Adipose tissue (tissue), 3 donors: Measurements from ENCODE around the gene FAM98A. TPM values are rescaled to one million over a fixed set of nuclear protein-coding genes. Genes with fewer than 3 reads are reported as not detected.

ENCODE experiments used
- H3K27ac ChIP-seq: one replicate; pipeline ENCODE4 v1.5.1; 2013; ENCODE audit warnings: low read depth, low read length
- WGBS, 3 donors: extraction: QIAGEN DNeasy Blood & Tissue Kit; methylation state at CpG; one replicate each; pipeline ENCODE4 v1.1.7; 2013; 5-methylcytosine and 5-hydroxymethylcytosine counted together
- polyA plus RNA-seq, 3 donors: library from polyadenylated mRNA; stranded (reverse); fragments of 200-250 nt; gene quantifications; one replicate each; pipeline ENCODE4 v1.2.3, GENCODE V29; 2013
- donor health status: healthy with polysubstance abuse.
- donor health status: Bipolar disorder and iron deficiency.
- donor health status: healthy.

FAM98A gene
- polyA plus RNA-seq, 3 donors, result 9.1 to 50.2 (median 15.0) TPM

GRCh38 chr2:33602201-33602830 is 3.2 kb upstream of the FAM98A start:
- WGBS, 3 donors, result 90 to 92% (median 91%) methylated on average over 6 of the region's 6 CpGs
- H3K27ac ChIP-seq, result no peak overlapping the region

GRCh38 chr2:33599943-33600192 is 769 bp upstream of the FAM98A start:
- WGBS, 3 donors, result 9 to 26% (median 19%) methylated on average over 3 of the region's 3 CpGs
- no peak overlapping the region for H3K27ac ChIP-seq

GRCh38 chr2:33598561-33599174 is 431 bp downstream of the FAM98A start:
- H3K27ac ChIP-seq, result no peak overlapping the region
- 0 to 1% (median 0%) methylated on average over 23 of the region's 23 CpGs for WGBS, 3 donors

- 65 to 79% (median 79%) methylated on average over 3 of the region's 3 CpGs for WGBS, 3 donors
- H3K27ac ChIP-seq, result no peak overlapping the region
Observed at GRCh38 chr2:33597026-33597425, 2.1 kb downstream of the FAM98A start.

GRCh38 chr2:33595385-33595784 is 3.7 kb downstream of the FAM98A start:
- WGBS, 3 donors, result 55 to 74% (median 69%) methylated on average over 3 of the region's 3 CpGs
- H3K27ac ChIP-seq, result no peak overlapping the region

- WGBS, 3 donors, result 30 to 55% (median 51%) methylated on average over 1 of the region's 1 CpG
- no peak overlapping the region for H3K27ac ChIP-seq
Observed at GRCh38 chr2:33589444-33589843, 9.7 kb downstream of the FAM98A start.

- no peak overlapping the region for H3K27ac ChIP-seq
- 57 to 71% (median 58%) methylated on average over 2 of the region's 2 CpGs for WGBS, 3 donors
Observed at GRCh38 chr2:33588232-33588631, 10.9 kb downstream of the FAM98A start.

- H3K27ac ChIP-seq, result no peak overlapping the region
- 56 to 79% (median 77%) methylated on average over 2 of the region's 2 CpGs for WGBS, 3 donors
Observed at GRCh38 chr2:33586766-33587165, 12.3 kb downstream of the FAM98A start.

GRCh38 chr2:33583194-33583938 is 15.7 kb downstream of the FAM98A start:
- no peak overlapping the region for H3K27ac ChIP-seq
- 16 to 19% (median 18%) methylated on average over 2 of the region's 2 CpGs for WGBS, 3 donors

- WGBS, 3 donors, result 43 to 92% (median 57%) methylated on average over 5 of the region's 5 CpGs
- H3K27ac ChIP-seq, result no peak overlapping the region
Observed at GRCh38 chr2:33581872-33582271, 17.2 kb downstream of the FAM98A start.

GRCh38 chr2:33579227-33579626 is 19.9 kb downstream of the FAM98A start:
- 89 to 91% (median 91%) methylated on average over 5 of the region's 5 CpGs for WGBS, 3 donors
- H3K27ac ChIP-seq, result no peak overlapping the region

GRCh38 chr2:33577668-33578067 is 21.4 kb downstream of the FAM98A start:
- H3K27ac ChIP-seq, result no peak overlapping the region
- WGBS, 3 donors, result 42 to 50% (median 45%) methylated on average over 2 of the region's 2 CpGs

- no peak overlapping the region for H3K27ac ChIP-seq
- 91 to 92% (median 92%) methylated on average over 8 of the region's 8 CpGs for WGBS, 3 donors
Observed at GRCh38 chr2:33577084-33577483, 22.0 kb downstream of the FAM98A start.

GRCh38 chr2:33573657-33574056 is 25.4 kb downstream of the FAM98A start:
- no peak overlapping the region for H3K27ac ChIP-seq
- WGBS, 3 donors, result 91 to 94% (median 94%) methylated on average over 6 of the region's 6 CpGs

- WGBS, 3 donors, result 69 to 80% (median 70%) methylated on average over 2 of the region's 2 CpGs
- no peak overlapping the region for H3K27ac ChIP-seq
Observed at GRCh38 chr2:33570681-33571080, 28.4 kb downstream of the FAM98A start.

- H3K27ac ChIP-seq, result no peak overlapping the region
Observed at GRCh38 chr2:33561872-33562271, 37.2 kb downstream of the FAM98A start.

GRCh38 chr2:33560017-33560416 is 39.1 kb downstream of the FAM98A start:
- H3K27ac ChIP-seq, result no peak overlapping the region
- WGBS, 3 donors, result 53 to 77% (median 56%) methylated on average over 2 of the region's 2 CpGs

- no peak overlapping the region for H3K27ac ChIP-seq
- 80 to 94% (median 92%) methylated on average over 3 of the region's 3 CpGs for WGBS, 3 donors
Observed at GRCh38 chr2:33559328-33559727, 39.8 kb downstream of the FAM98A start.

GRCh38 chr2:33555681-33556080 is 43.4 kb downstream of the FAM98A start:
- H3K27ac ChIP-seq, result no peak overlapping the region
- 60 to 73% (median 64%) methylated on average over 3 of the region's 3 CpGs for WGBS, 3 donors
